Measurements from ENCODE around the gene FBXW5. TPM values are rescaled to one million over a fixed set of nuclear protein-coding genes. Genes with fewer than 3 reads are reported as not detected.

Gene FBXW5
- polyA plus RNA-seq, 4 donors: 38.7 to 67.9 (median 43.5) TPM

Other genes with a start within 250 kb of the FBXW5 start
- 10 to 100 TPM; 31.0 to 47.3 (median 34.3) TPM for gene DIPK1B, start 232.2 kb downstream of the FBXW5 start, polyA plus RNA-seq (ENCODE audit: insufficient read length in 4 of 4)
- 1 to 10 TPM in 3 of 4 donors, under 1 TPM in 1; 0.56 to 1.5 (median 1.2) TPM for gene LCN10, start 201.8 kb downstream of the FBXW5 start, polyA plus RNA-seq (ENCODE audit: insufficient read length in 4 of 4)
- under 1 TPM in 1 of 4 donors, not detected in 3; 0.34 TPM for gene LCN6, start 196.2 kb downstream of the FBXW5 start, polyA plus RNA-seq (ENCODE audit: insufficient read length in 4 of 4)
- gene LCN8, start 186.5 kb downstream of the FBXW5 start, polyA plus RNA-seq (ENCODE audit: insufficient read length in 4 of 4): under 1 TPM; 0.17 to 0.30 (median 0.25) TPM
- gene LCN15, start 180.2 kb downstream of the FBXW5 start, polyA plus RNA-seq (ENCODE audit: insufficient read length in 4 of 4): under 1 TPM in 2 of 4 donors, not detected in 2; 0.06 to 0.08 TPM
- gene TMEM141, start 153.4 kb downstream of the FBXW5 start, polyA plus RNA-seq (ENCODE audit: insufficient read length in 4 of 4): 10 to 100 TPM; 69.6 to 89.4 (median 73.2) TPM
- 1 to 10 TPM; 4.8 to 6.2 (median 5.2) TPM for gene CCDC183, start 148.4 kb downstream of the FBXW5 start, polyA plus RNA-seq (ENCODE audit: insufficient read length in 4 of 4)
- 10 to 100 TPM; 56.6 to 76.5 (median 64.3) TPM for gene RABL6, start 136.8 kb downstream of the FBXW5 start, polyA plus RNA-seq (ENCODE audit: insufficient read length in 4 of 4)
- gene AJM1, start 102.3 kb downstream of the FBXW5 start, polyA plus RNA-seq (ENCODE audit: insufficient read length in 4 of 4): 1 to 10 TPM in 2 of 4 donors, under 1 TPM in 2; 0.67 to 1.7 (median 0.96) TPM
- gene PHPT1, start 95.3 kb downstream of the FBXW5 start, polyA plus RNA-seq (ENCODE audit: insufficient read length in 4 of 4): 100 to 1,000 TPM in 1 of 4 donors, 10 to 100 TPM in 3; 79.2 to 145 (median 81.4) TPM
- gene MAMDC4, start 92.4 kb downstream of the FBXW5 start, polyA plus RNA-seq (ENCODE audit: insufficient read length in 4 of 4): 10 to 100 TPM in 1 of 4 donors, 1 to 10 TPM in 3; 6.0 to 10.6 (median 6.9) TPM
- 100 to 1,000 TPM; 317 to 400 (median 357) TPM for gene EDF1, start 78.4 kb downstream of the FBXW5 start, polyA plus RNA-seq (ENCODE audit: insufficient read length in 4 of 4)
- gene TRAF2, start 58.2 kb downstream of the FBXW5 start, polyA plus RNA-seq (ENCODE audit: insufficient read length in 4 of 4): 10 to 100 TPM; 11.3 to 16.8 (median 12.4) TPM
- gene C8G, start 505 bp upstream of the FBXW5 start, polyA plus RNA-seq (ENCODE audit: insufficient read length in 4 of 4): 1 to 10 TPM in 2 of 4 donors, under 1 TPM in 2; 0.36 to 1.1 (median 0.90) TPM
- 10 to 100 TPM; 21.8 to 36.8 (median 29.4) TPM for gene LCN12, start 7.5 kb upstream of the FBXW5 start, polyA plus RNA-seq (ENCODE audit: insufficient read length in 4 of 4)
- gene PTGDS, start 32.8 kb upstream of the FBXW5 start, polyA plus RNA-seq (ENCODE audit: insufficient read length in 4 of 4): 100 to 1,000 TPM in 1 of 4 donors, 10 to 100 TPM in 3; 27.8 to 104 (median 33.5) TPM
- gene LCNL1, start 38.3 kb upstream of the FBXW5 start, polyA plus RNA-seq (ENCODE audit: insufficient read length in 4 of 4): under 1 TPM; 0.08 to 0.35 (median 0.19) TPM
- 10 to 100 TPM; 26.9 to 46.1 (median 31.5) TPM for gene PAXX, start 47.7 kb upstream of the FBXW5 start, polyA plus RNA-seq (ENCODE audit: insufficient read length in 4 of 4)
- gene CLIC3, start 51.8 kb upstream of the FBXW5 start, polyA plus RNA-seq (ENCODE audit: insufficient read length in 4 of 4): 1 to 10 TPM in 1 of 4 donors, under 1 TPM in 3; 0.28 to 1.2 (median 0.50) TPM
- 10 to 100 TPM; 33.3 to 57.9 (median 40.2) TPM for gene ABCA2, start 83.5 kb upstream of the FBXW5 start, polyA plus RNA-seq (ENCODE audit: insufficient read length in 4 of 4)
- gene FUT7, start 87.3 kb upstream of the FBXW5 start, polyA plus RNA-seq (ENCODE audit: insufficient read length in 4 of 4): under 1 TPM in 2 of 4 donors, not detected in 2; 0.04 to 0.11 TPM
- gene NPDC1, start 101.4 kb upstream of the FBXW5 start, polyA plus RNA-seq (ENCODE audit: insufficient read length in 4 of 4): 10 to 100 TPM; 22.8 to 47.1 (median 26.5) TPM
- gene ENTPD2, start 109.3 kb upstream of the FBXW5 start, polyA plus RNA-seq (ENCODE audit: insufficient read length in 4 of 4): 1 to 10 TPM; 3.4 to 7.4 (median 4.2) TPM
- gene SAPCD2, start 125.8 kb upstream of the FBXW5 start, polyA plus RNA-seq (ENCODE audit: insufficient read length in 4 of 4): 1 to 10 TPM; 5.4 to 9.5 (median 6.0) TPM
- gene UAP1L1, start 132.8 kb upstream of the FBXW5 start, polyA plus RNA-seq (ENCODE audit: insufficient read length in 4 of 4): 1 to 10 TPM; 4.6 to 6.6 (median 5.6) TPM
- 10 to 100 TPM; 46.4 to 62.2 (median 53.4) TPM for gene MAN1B1, start 142.2 kb upstream of the FBXW5 start, polyA plus RNA-seq (ENCODE audit: insufficient read length in 4 of 4)
- gene DPP7, start 170.0 kb upstream of the FBXW5 start, polyA plus RNA-seq (ENCODE audit: insufficient read length in 4 of 4): 10 to 100 TPM in 3 of 4 donors, 1 to 10 TPM in 1; 9.7 to 41.8 (median 18.2) TPM
- under 1 TPM in 2 of 4 donors, not detected in 2; 0.04 to 0.12 TPM for gene GRIN1, start 194.4 kb upstream of the FBXW5 start, polyA plus RNA-seq (ENCODE audit: insufficient read length in 4 of 4)
- gene LRRC26, start 225.3 kb upstream of the FBXW5 start, polyA plus RNA-seq (ENCODE audit: insufficient read length in 4 of 4): under 1 TPM in 1 of 4 donors, not detected in 3; 0.16 TPM
- gene TMEM210, start 227.3 kb upstream of the FBXW5 start, polyA plus RNA-seq (ENCODE audit: insufficient read length in 4 of 4): not detected
- gene ANAPC2, start 243.8 kb upstream of the FBXW5 start, polyA plus RNA-seq (ENCODE audit: insufficient read length in 4 of 4): 10 to 100 TPM; 37.1 to 50.4 (median 40.9) TPM
- gene SSNA1, start 243.9 kb upstream of the FBXW5 start, polyA plus RNA-seq (ENCODE audit: insufficient read length in 4 of 4): 10 to 100 TPM; 42.7 to 70.4 (median 47.7) TPM

Measured in right renal pelvis (tissue), 4 donors.